Endothelial cell of umbilical vein (primary cell): ENCODE data around the gene LSM3. TPM values are rescaled to one million over a fixed set of nuclear protein-coding genes. Genes with fewer than 3 reads are reported as not detected.

Source experiments
- BruUV-seq: library from RNA; stranded (reverse); fragments of 400-500 nt; replicated peaks from 2 replicates; lab custom pipeline; 2021; lab: Mats Ljungman, UMichigan
- CTCF ChIA-PET: fragments of 300-600, 350-600 bp; sonication (Branson Sonifier 250); formaldehyde crosslinking; loops from one replicate; lab custom pipeline; 2021; ENCODE audit warnings: antibody characterized with exemption, inconsistent platforms; lab: Charles Lee
- POLR2A ChIA-PET: fragments of 300-600, 350-600 bp; sonication (Branson Sonifier 250); formaldehyde crosslinking; loops from one replicate; lab custom pipeline; 2021; ENCODE audit warnings: antibody characterized with exemption, inconsistent platforms; lab: Charles Lee
- DNase-seq: peaks from one replicate; pipeline ENCODE4 v3.0.0-alpha.2; 2011; ENCODE audit warnings: low read depth, low spot score
- FAIRE-seq: peaks from 2 replicates; lab custom pipeline; 2011; peaks lifted over from hg19 to GRCh38; lab: Jason Lieb, UNC
- H2AFZ ChIP-seq: 2 replicates; pipeline ENCODE4 v1.6.0; 2012; ENCODE audit warnings: low read depth, low read length, control low read depth, inconsistent platforms
- H3K27ac ChIP-seq: 2 replicates; pipeline ENCODE4 v1.5.1; 2011; ENCODE audit warnings: low read depth, mild to moderate bottlenecking, control low read depth, low read length, moderate library complexity; ENCODE audit not compliant: insufficient read depth
- H3K27me3 ChIP-seq, 2 experiments: 2 replicates each; pipeline versions ENCODE4 v1.6.0 to v1.6.1; 2011; ENCODE audit warnings: low read length in 2 of 2, mixed read lengths in 1 of 2; ENCODE audit not compliant: control insufficient read depth in 2 of 2, insufficient read depth in 2 of 2
- H3K36me3 ChIP-seq, 2 experiments: 2 replicates in 1 of 2; 3 replicates in 1 of 2; pipeline ENCODE4 v1.5.1; 2011; ENCODE audit warnings: low read length in 2 of 2, mild to moderate bottlenecking in 1 of 2, moderate library complexity in 1 of 2; ENCODE audit not compliant: control insufficient read depth in 2 of 2, insufficient read depth in 2 of 2; ENCODE audit errors: extremely low read depth in 1 of 2
- H3K4me1 ChIP-seq: 3 replicates; pipeline ENCODE4 v1.5.1; 2011; ENCODE audit warnings: mild to moderate bottlenecking, low read length; ENCODE audit not compliant: control insufficient read depth, insufficient read depth; ENCODE audit errors: extremely low read depth
- H3K4me2 ChIP-seq: 2 replicates; pipeline ENCODE4 v1.6.1; 2011; ENCODE audit warnings: low read length, control low read depth, mixed read lengths; ENCODE audit not compliant: insufficient read depth
- H3K4me3 ChIP-seq, 3 experiments: fragments of 200-600 bp in 1 of 3; sonication (generic), shearing (Covaris generic) in 1 of 3; replicated peaks in 1 of 3; 2 replicates each; pipeline ENCODE4 v1.5.1; 2011 to 2016; ENCODE audit warnings: control low read depth in 3 of 3, low read length in 3 of 3, mild to moderate bottlenecking in 2 of 3, inconsistent platforms in 1 of 3, low read depth in 1 of 3, moderate library complexity in 1 of 3; ENCODE audit not compliant: insufficient read depth in 1 of 3
- H3K79me2 ChIP-seq: 2 replicates; pipeline ENCODE4 v1.6.0; 2012; ENCODE audit warnings: low read length, inconsistent platforms; ENCODE audit not compliant: control insufficient read depth, insufficient read depth
- H3K9ac ChIP-seq: replicated peaks from 2 replicates; pipeline ENCODE3; 2011; ENCODE audit warnings: low read length, control low read depth; ENCODE audit not compliant: insufficient read depth; ENCODE audit errors: extremely low read depth
- H3K9me1 ChIP-seq: replicated peaks from 3 replicates; pipeline ENCODE4 v1.6.0; 2011; ENCODE audit warnings: mild to moderate bottlenecking, low read length; ENCODE audit not compliant: control insufficient read depth, insufficient read depth; ENCODE audit errors: extremely low read depth
- H3K9me3 ChIP-seq: replicated peaks from 2 replicates; pipeline ENCODE4 v1.5.1; 2012; ENCODE audit warnings: low read length, inconsistent platforms; ENCODE audit not compliant: control insufficient read depth, insufficient read depth
- H4K20me1 ChIP-seq: replicated peaks from 2 replicates; pipeline ENCODE3; 2011; ENCODE audit warnings: mild to moderate bottlenecking, low read length; ENCODE audit not compliant: control insufficient read depth, insufficient read depth; ENCODE audit errors: extremely low read depth
- EZH2 ChIP-seq: IDR thresholded peaks from 2 replicates; pipeline ENCODE4 v1.6.1; 2012; ENCODE audit warnings: borderline replicate concordance, low read depth, mild to moderate bottlenecking, moderate library complexity, low read length, inconsistent platforms; ENCODE audit not compliant: severe bottlenecking
- FOS ChIP-seq: IDR thresholded peaks from 2 replicates; pipeline ENCODE4 v1.6.1; 2011; ENCODE audit warnings: mild to moderate bottlenecking, low read length, moderate library complexity, borderline replicate concordance; ENCODE audit not compliant: insufficient read depth
- GATA2 ChIP-seq: IDR thresholded peaks from 2 replicates; pipeline ENCODE4 v1.7.0; 2011; ENCODE audit warnings: low read depth, mild to moderate bottlenecking, moderate library complexity, mixed read lengths, low read length; ENCODE audit not compliant: insufficient read length, insufficient read depth
- JUN ChIP-seq: IDR thresholded peaks from 2 replicates; pipeline ENCODE4 v1.6.1; 2011; ENCODE audit warnings: borderline replicate concordance, low read depth; ENCODE audit not compliant: insufficient read length, insufficient read depth
- MAX ChIP-seq: IDR thresholded peaks from 2 replicates; pipeline ENCODE4 v1.6.1; 2011; ENCODE audit not compliant: insufficient read depth, insufficient read length
- MYC ChIP-seq: IDR thresholded peaks from one replicate; pipeline ENCODE4 v1.6.1; 2011; ENCODE audit warnings: mild to moderate bottlenecking, low read depth, low read length
- POLR2A ChIP-seq: IDR thresholded peaks from 2 replicates; pipeline ENCODE4 v1.6.1; 2012; ENCODE audit warnings: low read depth, mild to moderate bottlenecking, control low read depth, low read length
- dilution Hi-C: fragments of 300-500 bp; cut with MboI; formaldehyde crosslinking; loops from one replicate; pipeline ENCODE4 v1.15.0; 2019; ENCODE audit warnings: low sequenced_read_pairs; ENCODE audit not compliant: extremely low pct_ligation_motif_present
- intact Hi-C: fragments of 100-400 bp; cut with micrococcal nuclease; formaldehyde crosslinking; loops from one replicate; pipeline ENCODE4 v1.10.0; 2022
- polyA plus RNA-seq, 4 experiments: library from polyadenylated mRNA; depleted of rRNA in 3 of 4; stranded (reverse) in 3 of 4; unstranded in 1 of 4; fragments of >200 nt; gene quantifications; 2 replicates each; pipeline versions ENCODE4 v1.2.1 to v1.2.3, GENCODE V29; 2011 to 2012; ENCODE audit warnings: missing spikeins in 1 of 4
- total RNA-seq: library from RNA; stranded (reverse); gene quantifications from 2 replicates; pipeline ENCODE4 v1.2.3, GENCODE V29; 2021
- TF ChIP-seq, protein P1 (sequence below), 2 donors: IDR thresholded peaks; 1 replicate in 1 of 2; 2 replicates in 1 of 2; pipeline ENCODE4 v1.5.1; 2011; ENCODE audit warnings: low read length in 2 of 2, mild to moderate bottlenecking in 2 of 2, moderate library complexity in 2 of 2, control low read depth in 1 of 2, inconsistent platforms in 1 of 2, low read depth in 1 of 2; ENCODE audit not compliant: insufficient read depth in 1 of 2; ENCODE audit errors: extremely low read depth in 1 of 2

LSM3 gene
- total and polyA plus RNA-seq, 2 donors (not counting 3 experiments of a cell fraction or from before 2014, with no cell fraction given), result 4.4 to 13.0 TPM

DNA sequence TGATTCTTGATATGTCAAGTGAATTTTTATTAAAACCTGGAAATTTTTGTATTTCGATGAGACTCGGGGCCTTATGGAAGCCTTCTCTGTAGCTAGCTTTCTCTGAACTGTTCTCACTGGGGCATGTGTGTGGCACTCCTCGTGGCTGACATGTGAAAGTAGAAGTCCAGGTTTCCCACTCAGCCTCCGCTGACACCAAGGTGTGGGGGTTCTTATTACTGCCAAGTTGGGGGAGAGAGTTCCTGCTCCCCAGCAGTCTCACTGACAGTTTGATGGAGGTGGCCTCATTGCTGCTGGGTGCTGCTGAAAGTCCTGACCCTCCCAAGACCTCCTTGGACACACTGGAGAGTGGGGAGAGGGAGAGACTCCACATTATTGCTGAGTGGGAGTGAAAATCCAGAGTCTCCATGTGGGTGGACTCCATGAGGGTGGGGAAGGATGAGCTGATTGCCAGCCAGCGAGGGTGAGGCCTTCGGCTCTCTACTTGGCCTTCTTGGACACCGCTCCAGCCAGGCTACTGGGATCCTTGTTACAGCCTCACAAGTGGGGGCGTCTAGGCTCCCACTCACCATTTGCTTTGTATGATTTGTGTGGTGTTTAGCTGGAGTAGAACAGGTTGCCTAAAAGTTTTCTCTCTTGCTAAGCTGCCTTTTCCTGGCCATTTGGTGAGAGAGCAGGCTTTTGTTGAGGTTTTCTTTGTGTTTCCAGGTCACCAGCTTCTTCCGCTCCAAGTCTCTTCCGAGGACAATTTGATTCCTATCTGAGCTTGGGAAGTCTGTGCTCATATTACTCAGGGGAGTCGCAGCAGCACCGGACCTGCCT, 64.1 kb downstream of the LSM3 start:
- TF ChIP-seq, protein P1, sequence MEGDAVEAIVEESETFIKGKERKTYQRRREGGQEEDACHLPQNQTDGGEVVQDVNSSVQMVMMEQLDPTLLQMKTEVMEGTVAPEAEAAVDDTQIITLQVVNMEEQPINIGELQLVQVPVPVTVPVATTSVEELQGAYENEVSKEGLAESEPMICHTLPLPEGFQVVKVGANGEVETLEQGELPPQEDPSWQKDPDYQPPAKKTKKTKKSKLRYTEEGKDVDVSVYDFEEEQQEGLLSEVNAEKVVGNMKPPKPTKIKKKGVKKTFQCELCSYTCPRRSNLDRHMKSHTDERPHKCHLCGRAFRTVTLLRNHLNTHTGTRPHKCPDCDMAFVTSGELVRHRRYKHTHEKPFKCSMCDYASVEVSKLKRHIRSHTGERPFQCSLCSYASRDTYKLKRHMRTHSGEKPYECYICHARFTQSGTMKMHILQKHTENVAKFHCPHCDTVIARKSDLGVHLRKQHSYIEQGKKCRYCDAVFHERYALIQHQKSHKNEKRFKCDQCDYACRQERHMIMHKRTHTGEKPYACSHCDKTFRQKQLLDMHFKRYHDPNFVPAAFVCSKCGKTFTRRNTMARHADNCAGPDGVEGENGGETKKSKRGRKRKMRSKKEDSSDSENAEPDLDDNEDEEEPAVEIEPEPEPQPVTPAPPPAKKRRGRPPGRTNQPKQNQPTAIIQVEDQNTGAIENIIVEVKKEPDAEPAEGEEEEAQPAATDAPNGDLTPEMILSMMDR (IDR thresholded peaks at IDR 0.05; ENCODE audit: extremely low read depth in 1 of 2, insufficient read depth in 1 of 2, low read depth in 1 of 2, low read length in 2 of 2), result no peak
- TF ChIP-seq EZH2, result no peak
- TF ChIP-seq MAX, result no peak
- no peak for TF ChIP-seq MYC
- TF ChIP-seq POLR2A, result no peak
- TF ChIP-seq GATA2, result no peak
- TF ChIP-seq FOS, result no peak
- TF ChIP-seq JUN, result no peak
- Histone ChIP-seq H4K20me1 (no peaks in the 10 kb centered on the region), H3K27me3 (peaks cover 4 to 7% of the 10 kb centered on the region in 2 experiments), H3K9me3 (no peaks in the 10 kb centered on the region), H3K4me3 (no peak overlapping the region), H2AFZ (no peak overlapping the region), H3K9me1 (no peaks in the 10 kb centered on the region), H3K4me1 (no peaks in the 10 kb centered on the region), H3K27ac (no peak overlapping the region), H3K36me3 (no peaks in the 10 kb centered on the region), H3K4me2 (no peak overlapping the region), H3K79me2 (no peaks in the 10 kb centered on the region), H3K9ac (no peak overlapping the region)
- CTCF ChIA-PET, result interaction anchor here (1.1 to 1.9 kb wide), 3 partner anchors 10 to 39 kb away, joined by 3 to 5 read pairs (median 4); no protein-coding TSS in a partner anchor
- POLR2A ChIA-PET, result no interaction called here
- dilution Hi-C loops, result no loop called here
- intact Hi-C loops, result no loop called here
- DNase-seq (no peak), FAIRE-seq (no peak)
- no TSS peak for BruUV-seq
